ENCODE results near the gene ASPHD2. TPM values are rescaled to one million over a fixed set of nuclear protein-coding genes. Genes with fewer than 3 reads are reported as not detected.

ASPHD2 gene
- total RNA-seq, 1 donor from 2014 or later = 2.1 TPM

- no peak for ATAC-seq
These were observed 47.8 kb downstream of the ASPHD2 start for GRCh38 chr22:26476705-26477340.

- no peak for ATAC-seq
These were observed 48.3 kb downstream of the ASPHD2 start for GRCh38 chr22:26477341-26477731.

DNA sequence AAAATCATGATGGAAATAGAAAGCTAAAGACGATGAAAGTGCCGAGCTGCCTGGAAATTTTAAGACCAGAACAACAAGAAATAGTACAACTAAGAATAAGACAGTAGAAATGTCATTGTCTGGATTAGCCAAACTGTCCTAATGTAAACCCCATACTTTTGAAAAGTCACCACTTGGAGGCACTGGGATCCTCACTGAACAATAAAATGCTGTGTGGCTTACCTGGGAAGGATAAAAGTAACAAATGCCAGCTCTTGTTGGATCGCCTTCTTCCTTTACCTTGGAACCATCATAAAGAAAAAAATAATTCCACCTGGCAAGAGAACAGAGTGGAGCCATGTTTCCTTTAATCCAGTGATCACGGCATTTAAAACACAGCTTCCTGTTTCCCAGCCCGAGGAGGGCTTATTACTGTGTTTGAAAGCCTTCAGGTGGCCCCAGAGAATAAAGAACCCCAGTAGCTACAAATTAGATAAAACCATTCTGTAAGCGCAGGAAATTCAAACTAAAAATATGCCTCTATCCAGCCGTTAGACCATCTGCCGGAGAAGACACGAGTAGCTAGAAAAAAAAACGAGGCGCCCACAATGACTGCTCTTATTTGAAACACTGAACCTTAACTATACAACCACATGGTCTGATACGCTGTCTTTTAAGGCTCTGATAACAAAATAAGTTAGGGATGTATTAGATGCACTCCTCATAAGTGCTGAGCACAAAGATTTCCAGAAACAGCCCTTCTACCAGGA lies 50.2 kb downstream of the ASPHD2 start:
- no peak for ATAC-seq

- ATAC-seq = peak; percentile 38
These were observed 50.9 kb downstream of the ASPHD2 start for GRCh38 chr22:26479792-26480610.

- ATAC-seq = no peak
These were observed 51.5 kb downstream of the ASPHD2 start for GRCh38 chr22:26480611-26480932.

GRCh38 chr22:26481112-26481693 lies 52.1 kb downstream of the ASPHD2 start:
- ATAC-seq = peak; percentile 53

DNA sequence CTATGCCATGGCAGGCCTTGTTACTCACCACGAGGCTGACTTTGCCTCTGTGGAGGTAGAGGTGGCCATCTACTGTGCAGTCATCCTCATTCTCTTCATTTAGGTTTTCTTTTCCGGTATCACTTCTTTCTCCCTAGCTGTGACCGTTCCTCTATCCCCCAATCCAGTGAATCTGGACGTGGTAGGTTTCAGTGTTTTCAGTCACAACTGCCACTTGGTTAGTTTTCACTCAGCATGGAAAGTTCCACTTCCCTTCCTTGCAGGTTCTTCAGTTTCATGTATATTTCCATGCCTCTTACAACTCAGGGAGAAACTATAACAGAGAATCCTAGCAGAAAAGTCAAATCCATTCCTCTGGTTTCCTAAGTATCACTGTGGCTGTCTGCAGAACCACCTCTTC lies 52.6 kb downstream of the ASPHD2 start:
- ATAC-seq = no peak

DNA sequence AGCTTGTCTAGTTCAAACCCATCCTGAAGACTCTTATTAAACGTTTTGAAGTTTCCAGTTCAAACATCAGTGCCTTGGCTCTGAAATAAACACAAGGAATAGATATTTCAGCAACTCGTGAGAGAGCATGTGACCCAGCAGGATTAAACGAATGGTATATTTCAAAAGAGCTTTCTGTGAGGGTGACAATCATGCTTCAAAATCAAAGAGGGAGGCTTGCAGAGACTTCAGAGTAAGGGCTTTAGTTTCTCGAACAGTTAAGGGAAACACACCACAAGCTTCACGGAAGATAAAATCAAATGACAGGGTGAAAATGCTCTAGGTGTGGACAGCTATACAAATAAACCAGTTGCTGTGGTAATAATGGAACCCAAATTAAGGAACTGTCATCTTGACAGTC lies 53.1 kb downstream of the ASPHD2 start:
- no peak for ATAC-seq

DNA sequence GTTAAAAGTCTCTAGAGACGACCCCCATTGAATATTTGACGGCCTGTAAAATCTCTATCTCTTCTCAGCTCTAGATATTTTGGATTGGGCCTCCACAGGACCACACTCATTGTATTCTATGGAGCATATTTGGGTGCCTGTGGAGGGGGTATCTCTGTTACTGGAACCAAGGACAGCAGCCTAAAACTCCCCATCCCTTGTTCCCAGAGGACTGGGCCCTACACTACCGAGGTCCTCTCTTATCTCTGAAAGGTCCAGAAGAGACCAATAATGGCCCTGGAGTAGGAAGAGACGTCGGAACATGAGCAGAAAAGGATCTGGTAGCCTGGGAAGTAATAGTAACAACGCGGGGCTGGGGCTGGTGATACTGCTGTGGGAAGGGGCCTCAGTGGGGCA lies 54.0 kb downstream of the ASPHD2 start:
- ATAC-seq = no peak

GRCh38 chr22:26483439-26484359 lies 54.6 kb downstream of the ASPHD2 start, which contains the start of the genes HPS4 and SRRD:
TSS of gene HPS4 (minus strand) at chr22:26483783. CDS start at chr22:26481762, 2,021 bp downstream.
TSS of gene SRRD (plus strand) at chr22:26483877. CDS start at chr22:26483891, 14 bp downstream.
- peak; percentile 89 for ATAC-seq

DNA sequence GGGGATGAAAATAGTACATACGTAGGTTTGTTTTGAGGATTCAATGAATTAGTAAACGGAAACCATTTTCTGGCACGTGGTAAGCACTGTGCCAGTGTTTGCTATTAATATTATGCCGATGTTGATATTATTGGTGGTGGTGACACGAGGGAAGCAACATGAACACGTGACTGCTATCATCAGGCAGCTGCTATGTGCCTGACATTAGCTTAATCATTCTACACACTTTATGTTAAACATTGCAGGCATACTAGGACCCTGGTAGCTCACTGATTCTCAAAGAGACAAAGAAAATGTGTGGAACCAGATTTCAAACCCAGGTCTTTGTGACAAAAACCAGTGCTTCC lies 55.3 kb downstream of the ASPHD2 start:
- ATAC-seq = no peak

DNA sequence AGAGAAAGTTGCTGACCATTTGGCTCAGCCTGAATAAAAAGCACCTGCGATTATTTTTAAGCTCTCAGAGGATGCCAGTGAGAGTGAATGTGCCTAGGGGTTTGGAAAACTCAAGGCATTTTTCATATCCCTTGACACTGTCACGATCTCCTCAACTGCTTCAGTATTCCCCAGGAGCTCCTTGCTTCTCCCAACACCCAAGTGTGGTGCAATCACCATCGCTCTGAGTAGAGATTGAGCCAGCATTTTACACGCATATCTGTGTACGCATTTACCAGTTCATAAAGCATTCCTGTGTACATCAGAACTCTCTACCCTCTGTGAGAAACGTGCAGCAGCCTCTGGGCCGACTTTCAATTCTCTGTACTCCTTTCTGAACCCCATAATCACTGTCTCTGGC lies 56.0 kb downstream of the ASPHD2 start:
- no peak for ATAC-seq

- ATAC-seq = no peak
These were observed 56.8 kb downstream of the ASPHD2 start for GRCh38 chr22:26485806-26486390.

DNA sequence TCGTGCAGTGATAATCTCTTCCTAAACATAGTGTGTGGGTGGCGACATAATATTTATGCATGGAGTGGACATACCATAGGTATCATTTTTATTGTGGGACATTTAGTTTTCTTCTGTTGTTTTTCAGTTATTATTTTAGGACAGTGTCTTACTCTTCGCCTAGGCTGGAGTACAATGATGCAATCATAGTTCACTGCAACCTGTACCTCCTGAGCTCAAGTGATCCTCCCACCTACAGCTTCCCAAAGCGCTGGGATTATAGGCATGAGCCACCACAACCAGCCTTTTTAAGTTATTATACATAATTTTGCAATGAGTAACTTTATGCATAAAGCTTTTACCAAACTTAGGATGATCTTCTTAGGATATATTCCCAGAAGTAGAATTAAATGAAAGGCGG lies 57.3 kb downstream of the ASPHD2 start:
- no peak for ATAC-seq

DNA sequence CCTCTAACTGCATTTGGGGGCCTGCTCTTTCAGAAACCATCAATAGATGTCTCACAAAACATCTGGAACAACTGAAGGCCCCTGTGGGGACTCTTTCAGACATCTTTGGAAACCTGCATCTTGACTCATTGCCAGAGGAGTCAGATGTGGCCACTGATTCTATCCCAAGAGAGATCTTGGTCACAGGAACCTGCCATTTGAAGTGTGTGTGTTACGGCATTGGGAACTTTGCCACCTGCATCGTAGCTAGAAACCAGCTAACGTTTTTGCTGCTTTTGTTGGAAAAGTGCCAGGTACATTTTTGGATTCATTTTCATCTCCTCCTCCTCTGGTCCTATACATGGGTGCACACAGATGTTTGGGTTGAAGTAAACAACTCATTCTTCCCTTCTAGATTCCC lies 58.9 kb downstream of the ASPHD2 start:
- no peak for ATAC-seq

DNA sequence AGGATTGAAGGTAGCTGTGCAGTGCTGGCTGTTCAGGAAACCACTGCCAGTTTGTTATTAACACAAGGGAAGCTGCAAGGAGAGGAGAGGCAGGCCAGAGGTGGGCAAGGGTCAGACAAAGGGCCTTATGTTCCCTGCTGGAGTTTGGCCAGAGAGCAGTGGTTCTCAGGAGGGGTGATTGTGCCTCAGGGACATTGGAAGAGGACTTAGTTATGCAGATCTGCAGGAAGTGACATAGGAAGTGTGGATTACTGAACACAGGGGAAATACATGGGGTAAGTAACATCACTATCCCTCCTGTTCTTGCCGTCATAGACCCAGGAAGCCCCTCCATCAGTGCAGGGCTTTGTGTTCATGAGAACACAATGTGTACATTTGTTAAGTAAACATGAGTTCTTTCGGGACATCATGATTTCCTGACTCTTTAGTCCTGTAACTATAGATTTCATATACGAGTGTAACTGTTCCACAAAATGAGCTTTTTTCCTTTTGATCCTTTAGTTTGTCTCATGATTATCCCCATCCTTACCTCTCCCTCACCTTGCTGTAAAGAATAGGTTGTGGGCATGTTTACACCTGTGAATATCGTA lies 60.5 kb downstream of the ASPHD2 start:
- ATAC-seq = no peak

DNA sequence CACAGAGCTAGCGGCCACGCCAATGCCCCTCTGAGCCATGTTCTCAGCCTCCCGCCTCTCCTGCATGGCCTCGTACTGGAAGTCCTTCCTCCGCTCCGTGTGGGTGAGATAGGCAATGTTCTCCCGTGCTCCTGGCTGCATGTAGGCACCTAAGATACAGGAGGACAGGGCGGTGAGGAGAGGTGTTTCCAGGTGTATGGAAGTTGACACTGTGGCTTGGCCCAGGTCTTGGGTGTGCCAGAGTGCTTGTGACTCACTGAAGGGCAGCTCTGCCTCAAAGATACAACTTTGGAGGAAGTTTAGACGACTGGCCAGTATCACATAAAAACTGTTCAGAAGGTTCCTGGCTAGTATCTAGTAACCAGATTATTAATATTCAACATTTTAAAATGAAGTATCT lies 63.2 kb downstream of the ASPHD2 start:
- peak; percentile 66 for ATAC-seq

- ATAC-seq = no peak
These were observed 65.4 kb downstream of the ASPHD2 start for GRCh38 chr22:26494506-26494905.

Data from esophagus mucosa (tissue), 1 donor.